HG02938 (cell line): ENCODE measurements around the gene TARS3.
A peak's percentile ranks its signal among the peaks of the same experiment; 100 is the strongest.
"Not testable (repeated sequence)": the region's sequence is repeated elsewhere in the genome, so short reads cannot be mapped to it uniquely, and the experiment has no call there.

Experiments used
- ATAC-seq: cut with Tn5 transposase; IDR thresholded peaks from one replicate; pipeline ENCODE4 v1.9.1; 2021; ENCODE audit warnings: mild to moderate bottlenecking, moderate library complexity; ENCODE audit not compliant: unreplicated experiment

Gene TARS3

GRCh38 chr15:101723874-101724674, at the start of gene TARS3:
Gene TARS3, minus strand, starts transcription at chr15:101724473. Its CDS starts 86 bp downstream, at chr15:101724387.
- peak; percentile 71 for ATAC-seq

- no peak for ATAC-seq
These were observed 49.3 kb upstream of the TARS3 start for GRCh38 chr15:101773496-101774100.

GRCh38 chr15:101772921-101773320, 48.6 kb upstream of the TARS3 start:
- no peak for ATAC-seq

DNA sequence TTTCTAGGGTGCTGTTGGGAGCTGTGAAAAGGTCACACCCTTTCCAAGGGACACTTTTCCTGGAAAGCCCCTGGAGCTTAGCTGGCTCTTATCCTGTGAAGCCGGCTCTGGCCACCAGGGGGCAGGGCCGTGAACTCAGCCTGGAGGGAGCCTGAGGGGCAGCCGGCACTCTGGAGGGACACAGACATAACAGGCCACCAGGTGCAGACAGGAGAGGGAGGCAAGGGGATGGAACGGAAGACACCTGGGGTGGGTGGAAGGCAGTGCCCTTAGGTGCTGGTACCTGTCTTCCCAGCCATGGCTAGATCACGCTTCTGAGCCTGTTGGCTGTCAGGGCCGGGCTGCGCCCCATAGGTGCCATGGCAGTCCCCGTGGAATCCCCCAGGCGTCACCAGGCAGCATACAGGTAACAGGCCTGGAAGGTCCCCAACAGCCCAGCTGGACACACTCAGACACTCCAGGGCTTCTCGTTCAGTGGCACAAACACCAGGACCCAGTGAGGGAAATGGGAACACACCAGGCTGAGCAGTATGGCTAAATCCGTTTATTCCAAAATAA, 42.9 kb upstream of the TARS3 start:
- not testable (repeated sequence) for ATAC-seq

DNA sequence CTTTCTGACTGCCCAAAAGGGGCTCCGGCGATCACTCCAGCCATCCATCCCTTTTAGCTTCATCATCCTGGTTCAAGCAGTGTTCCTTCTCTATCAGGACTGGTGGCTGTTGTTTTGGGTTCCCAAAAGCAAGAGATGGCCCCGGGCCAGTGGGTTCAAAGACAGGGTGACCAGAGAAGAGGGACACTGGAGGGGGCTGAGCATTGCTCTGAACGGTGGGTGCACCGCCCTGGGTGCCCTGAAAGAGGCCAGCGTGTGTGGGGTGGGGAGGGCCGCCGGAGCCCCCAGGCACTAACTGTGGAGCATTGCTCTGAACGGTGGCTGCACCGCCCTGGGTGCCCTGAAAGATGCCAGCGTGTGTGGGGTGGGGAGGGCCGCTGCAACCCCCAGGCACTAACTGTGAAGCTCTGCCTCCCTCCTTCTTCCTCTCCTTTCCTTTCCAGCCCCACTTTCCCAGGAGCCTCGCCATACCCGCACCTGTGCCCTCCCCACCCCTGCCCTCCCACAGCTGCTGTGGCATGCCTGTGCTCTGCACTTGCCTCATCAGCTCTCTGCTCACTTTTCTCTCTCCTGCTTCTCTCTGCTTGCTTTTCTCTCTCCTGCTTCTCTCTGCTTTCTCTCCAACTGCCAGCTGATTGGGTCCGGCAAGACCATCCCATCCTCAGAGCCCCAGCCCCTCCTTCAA, 41.6 kb upstream of the TARS3 start:
- no peak for ATAC-seq

GRCh38 chr15:101765340-101765671, 41.0 kb upstream of the TARS3 start:
- ATAC-seq, result not testable (repeated sequence)

DNA sequence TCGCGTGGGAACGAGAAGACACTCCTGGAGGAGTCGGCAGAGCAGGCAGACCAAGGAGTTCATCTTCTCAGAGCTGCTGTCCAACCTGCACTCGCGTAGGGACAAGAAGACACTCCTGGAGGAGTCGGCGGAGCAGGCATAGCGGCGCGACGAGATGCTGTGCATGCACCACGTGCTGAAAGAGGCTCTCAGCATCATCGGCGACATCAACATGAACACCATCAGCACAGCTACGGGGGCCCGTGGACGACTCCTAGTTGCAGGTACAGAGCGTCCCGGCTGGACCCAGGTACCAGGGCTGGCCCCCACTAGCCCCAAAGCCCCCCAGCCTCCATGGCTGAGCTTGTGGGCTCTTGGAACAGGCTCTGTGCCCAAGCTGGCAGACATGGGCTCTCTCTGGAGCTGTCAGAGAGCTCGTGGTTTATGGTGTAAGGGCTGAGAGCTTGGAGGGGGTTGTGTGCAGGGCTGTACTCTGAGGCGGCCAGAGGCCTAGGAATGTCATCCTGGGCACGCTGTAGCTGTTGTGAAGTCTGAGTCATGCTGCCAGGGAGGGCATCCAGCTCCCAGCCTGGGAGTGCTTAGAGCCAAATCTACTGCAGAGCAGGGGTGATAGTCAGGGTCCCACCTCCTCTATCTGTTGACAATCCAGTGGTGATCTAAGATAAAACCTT, 40.5 kb upstream of the TARS3 start:
- ATAC-seq, result not testable (repeated sequence)

DNA sequence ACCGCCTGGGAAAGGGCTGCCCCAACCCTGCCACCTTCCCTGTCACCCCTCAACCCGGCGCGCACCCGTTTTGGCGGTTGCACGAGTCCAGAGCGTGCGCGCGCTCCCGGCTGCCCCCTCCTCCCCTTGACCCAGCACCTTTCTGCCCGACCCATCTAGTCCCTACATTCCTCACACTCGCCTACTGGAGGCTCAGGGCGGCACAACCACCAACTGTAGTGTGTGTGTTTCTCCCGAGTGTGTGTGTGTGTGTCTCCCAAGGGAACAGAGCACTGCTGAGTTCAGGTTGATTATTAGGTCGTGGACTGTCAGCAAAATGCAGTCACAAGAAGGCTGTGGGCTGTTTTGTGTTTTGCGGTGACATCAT, 22.4 kb upstream of the TARS3 start:
- ATAC-seq, result peak; percentile 25

DNA sequence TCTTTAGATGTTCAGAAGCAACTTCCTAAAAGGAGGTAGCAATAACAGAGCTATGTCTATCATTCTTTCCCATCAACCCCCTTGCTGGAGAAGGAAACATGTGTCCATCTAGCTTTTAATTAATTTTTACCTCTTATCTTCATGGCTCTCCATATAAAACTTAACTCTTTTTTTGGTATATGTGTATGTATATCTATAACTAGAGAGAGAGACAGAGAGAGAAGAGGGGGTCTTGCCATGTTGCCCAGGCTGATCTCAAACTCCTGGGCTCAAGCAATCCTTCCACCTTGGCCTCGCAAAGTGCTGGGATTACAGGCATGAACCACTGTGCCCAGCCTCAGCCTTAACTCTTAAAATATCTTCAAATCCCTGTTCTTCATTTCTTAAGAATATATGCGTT, 10.6 kb upstream of the TARS3 start:
- not testable (repeated sequence) for ATAC-seq

DNA sequence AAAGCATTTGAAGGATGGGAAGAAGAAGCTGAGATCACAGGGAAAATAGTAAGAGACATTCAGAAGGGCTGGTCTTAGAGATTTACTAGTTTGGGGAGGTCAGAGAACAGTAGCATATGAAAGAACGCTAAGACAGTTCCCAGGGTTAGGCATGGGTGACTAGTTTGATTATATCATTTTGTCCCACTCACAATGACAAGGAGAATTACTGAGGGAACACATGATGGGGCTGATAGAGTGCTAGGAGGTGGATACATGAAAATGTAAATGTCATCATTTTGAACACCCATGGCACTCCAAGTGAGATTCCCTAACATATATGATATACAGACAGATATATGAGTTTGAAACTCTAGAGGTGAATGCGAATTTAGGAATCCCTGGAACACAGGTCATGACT, 9.3 kb upstream of the TARS3 start:
- ATAC-seq, result no peak

- no peak for ATAC-seq
These were observed 8.5 kb upstream of the TARS3 start for GRCh38 chr15:101732772-101733171.

DNA sequence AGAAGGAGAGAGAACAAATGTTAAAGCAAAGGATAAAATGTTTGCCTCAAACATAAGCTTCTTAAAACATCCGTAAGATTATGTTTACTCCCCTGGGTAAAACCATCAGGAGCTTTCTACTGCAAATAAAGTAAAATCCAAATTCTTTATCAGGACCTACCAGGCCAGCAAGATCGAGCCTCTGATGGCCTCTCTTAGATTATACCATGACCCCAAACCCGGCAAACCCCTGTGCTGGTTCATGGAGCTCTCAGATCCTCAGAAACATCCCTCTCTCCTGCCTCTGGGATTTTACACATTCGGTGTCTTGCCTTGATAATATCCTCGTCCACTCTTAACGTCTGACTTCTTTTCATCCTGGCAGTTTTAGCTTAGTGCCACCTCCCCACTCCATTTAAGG, 7.5 kb upstream of the TARS3 start:
- ATAC-seq, result no peak

DNA sequence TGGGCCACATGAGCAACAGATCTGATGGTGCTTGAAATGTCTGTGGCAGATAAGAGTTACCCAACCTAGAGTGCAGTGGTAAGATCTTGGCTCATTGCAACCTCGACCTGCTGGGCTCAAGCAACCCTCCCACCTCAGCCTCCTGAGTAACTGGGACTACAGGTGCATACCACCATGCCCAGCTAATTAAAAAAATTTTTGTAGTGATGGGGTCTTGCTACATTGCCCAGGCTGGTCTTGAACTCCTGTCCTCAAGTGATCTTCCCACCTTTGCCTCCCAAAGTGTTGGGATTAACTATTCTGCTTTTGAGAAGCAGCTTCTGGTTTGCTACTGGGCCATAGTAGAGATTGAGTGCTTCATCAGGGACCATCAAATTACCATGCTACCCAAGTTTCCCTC, 2.9 kb upstream of the TARS3 start:
- ATAC-seq, result no peak

DNA sequence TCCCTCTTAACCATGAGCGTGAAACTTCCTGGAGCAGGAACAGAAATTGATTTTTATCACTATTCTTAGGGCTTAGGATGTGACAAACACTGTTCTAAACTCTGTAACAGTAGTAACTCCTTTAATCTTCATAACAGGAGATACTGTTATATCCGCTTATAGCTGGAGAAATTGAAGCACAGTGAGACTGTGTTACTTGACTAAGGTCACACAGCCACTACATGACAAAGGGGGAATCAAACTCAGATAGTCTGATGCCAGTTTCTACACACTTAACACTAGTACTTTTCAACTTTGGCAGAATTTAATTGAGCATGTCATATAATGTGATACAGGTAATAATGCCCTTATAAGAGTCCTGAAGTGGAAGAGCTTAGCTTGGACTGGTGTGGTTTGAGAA, 800 bp upstream of the TARS3 start:
- ATAC-seq, result no peak

- ATAC-seq, result no peak
These were observed 367 bp upstream of the TARS3 start for GRCh38 chr15:101724675-101725005.

- ATAC-seq, result peak; percentile 47
These were observed 951 bp downstream of the TARS3 start for GRCh38 chr15:101723171-101723873.

- no peak for ATAC-seq
These were observed 5.4 kb downstream of the TARS3 start for GRCh38 chr15:101718896-101719295.

DNA sequence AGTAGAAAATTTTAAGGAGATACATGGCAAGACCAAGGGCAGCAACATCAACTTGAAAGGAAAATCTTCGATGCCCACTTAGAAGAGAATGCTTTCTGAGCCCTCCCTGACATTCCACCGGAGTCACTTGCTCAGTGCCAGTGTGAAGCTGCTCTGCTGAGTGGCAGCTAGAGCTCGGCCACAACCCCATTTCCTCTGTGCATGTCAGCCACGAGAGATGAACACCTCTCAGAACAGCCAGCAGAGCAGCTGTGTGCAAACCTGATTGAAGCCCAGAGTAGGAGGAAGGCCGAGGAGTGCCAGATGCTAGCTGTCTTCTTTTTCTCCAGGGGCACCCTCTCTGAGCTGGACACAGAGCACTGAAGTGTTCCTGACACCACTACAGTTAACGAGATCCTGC, 12.2 kb downstream of the TARS3 start:
- ATAC-seq, result no peak

- no peak for ATAC-seq
These were observed 13.5 kb downstream of the TARS3 start for GRCh38 chr15:101710806-101711205.

DNA sequence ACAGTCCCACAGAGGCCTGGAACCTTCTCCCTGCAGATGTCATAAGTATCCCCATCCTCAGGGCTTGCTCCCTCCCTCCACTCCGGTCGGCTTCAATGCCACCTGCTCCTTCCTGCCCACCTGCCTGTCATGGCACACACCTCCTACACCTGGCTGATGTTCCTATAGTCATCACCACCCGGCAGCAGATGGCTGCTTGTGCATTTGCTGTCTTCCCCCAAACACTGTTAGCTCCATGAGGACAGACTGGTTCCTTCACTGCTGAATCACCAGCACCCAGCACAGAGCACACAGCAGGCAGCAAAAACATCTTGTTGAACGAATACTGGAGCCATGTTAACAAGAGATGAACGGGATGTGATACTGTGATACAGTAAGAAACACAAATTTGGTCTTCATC, 14.8 kb downstream of the TARS3 start:
- ATAC-seq, result no peak

- ATAC-seq, result no peak
These were observed 16.3 kb downstream of the TARS3 start for GRCh38 chr15:101707983-101708382.
